Kidney (tissue), 22 donors: ENCODE data around the gene NREP. TPM values are rescaled to one million over a fixed set of nuclear protein-coding genes. Genes with fewer than 3 reads are reported as not detected.
A peak's percentile ranks its signal among the peaks of the same experiment; 100 is the strongest.

Experiments used
- DNase-seq, 5 donors: peaks; one replicate each; pipeline ENCODE4 v3.0.0-alpha.2; 2013 to 2020
- FAIRE-seq: peaks from 2 replicates; lab custom pipeline; 2012; peaks lifted over from hg19 to GRCh38; lab: Jason Lieb, UNC
- H3K27ac ChIP-seq, 2 donors: one replicate each; pipeline ENCODE4 v1.7.0; 2013; ENCODE audit warnings: low read depth in 2 of 2, low read length in 2 of 2, inconsistent platforms in 1 of 2
- H3K27me3 ChIP-seq: one replicate; pipeline ENCODE4 v1.7.1; 2013; ENCODE audit warnings: low read length, inconsistent platforms; ENCODE audit not compliant: control insufficient read depth, insufficient read depth
- H3K36me3 ChIP-seq, 3 donors: one replicate each; pipeline versions ENCODE4 v1.7.0 to v1.7.1; 2013; ENCODE audit warnings: low read length in 3 of 3, control low read depth in 1 of 3, inconsistent platforms in 1 of 3; ENCODE audit not compliant: insufficient read depth in 3 of 3, control insufficient read depth in 2 of 3
- H3K4me1 ChIP-seq, 3 donors: one replicate each; pipeline versions ENCODE4 v1.7.0 to v1.7.1; 2013; ENCODE audit warnings: low read length in 3 of 3, inconsistent platforms in 1 of 3, low read depth in 1 of 3; ENCODE audit not compliant: control insufficient read depth in 2 of 3, insufficient read depth in 2 of 3
- H3K4me3 ChIP-seq, 3 donors: one replicate each; pipeline versions ENCODE4 v1.7.0 to v1.8.1; 2013; ENCODE audit warnings: low read length in 3 of 3, control low read depth in 1 of 3, inconsistent platforms in 1 of 3
- H3K9ac ChIP-seq, 3 donors: one replicate each; pipeline versions ENCODE4 v1.7.0 to v1.7.1; 2013; ENCODE audit warnings: low read length in 3 of 3, control low read depth in 1 of 3, inconsistent platforms in 1 of 3
- H3K9me3 ChIP-seq, 3 donors: one replicate each; pipeline versions ENCODE4 v1.7.0 to v1.7.1; 2013; ENCODE audit warnings: low read length in 3 of 3, control low read depth in 1 of 3, inconsistent platforms in 1 of 3; ENCODE audit not compliant: control insufficient read depth in 2 of 3, insufficient read depth in 1 of 3
- CTCF ChIP-seq: IDR thresholded peaks from 3 replicates; pipeline ENCODE4 v1.5.1; 2012; ENCODE audit warnings: mild to moderate bottlenecking, moderate library complexity, borderline replicate concordance; ENCODE audit not compliant: insufficient read depth; ENCODE audit errors: extremely low read depth
- intact Hi-C: fragments of 100-400 bp; cut with DNase I; formaldehyde crosslinking; loops from one replicate; pipeline ENCODE4 v1.11.1; 2022
- long read RNA-seq, 10 donors: library from polyadenylated mRNA in 1 of 10; unstranded in 1 of 10; transcript quantifications; one replicate each; pipeline ENCODE4 v2.0.0 and lab custom pipeline, GENCODE V29; 2021 to 2026
- polyA plus RNA-seq: library from polyadenylated mRNA; stranded (reverse); fragments of 350-450 nt; fragmentation: Illumina TruSeq; extraction: RNeasy Lipid Tissue Mini Kit (QIAGEN cat#74804); gene quantifications from one replicate; pipeline ENCODE4 v1.2.3, GENCODE V29; 2014; ENCODE audit warnings: low read depth, low replicate concordance; ENCODE audit not compliant: insufficient read depth
- total RNA-seq: library from RNA; stranded (reverse); fragmentation: NEBNext Ultra II Directional; extraction: Animal tissue kit (Norgen Biotek cat#: 25700); gene quantifications from one replicate; pipeline ENCODE4 v1.2.1, GENCODE V29; 2021
- donor health status: control.
- donor health status: control.
- donor health status: control.
- donor health status: control.
- donor health status: control.
- donor health status: DM: yes; HTN: yes; CAD: no.
- donor health status: Normal renal cell carcinoma (clear cell type).

The NREP gene
- total RNA-seq, result 20.9 TPM
- polyA plus RNA-seq, result 37.0 TPM
- long read RNA-seq, donor 1, transcript NREP-202 (5 exons, 2,581 nt), result minor isoform, 47 of 224 reads
- long read RNA-seq, donor 1, transcript NREP-201 (4 exons, 2,013 nt), result major isoform, 135 of 224 reads
- long read RNA-seq, donor 1, transcript NREP-206 (3 exons, 2,304 nt), result minor isoform, 7 of 224 reads
- long read RNA-seq, donor 1, transcript NREP-214 (3 exons, 577 nt), result minor isoform, 15 of 224 reads
- long read RNA-seq, donor 1, partial matches to known transcripts, result 6 of 224 reads
- long read RNA-seq, donor 1, other reads (novel, unspliced or antisense), result 0 of 224 reads
- long read RNA-seq, donor 2, transcript NREP-214 (3 exons, 577 nt), result minor isoform, 21 of 249 reads
- long read RNA-seq, donor 2, transcript NREP-206 (3 exons, 2,304 nt), result minor isoform, 6 of 249 reads
- long read RNA-seq, donor 2, transcript NREP-202 (5 exons, 2,581 nt), result minor isoform, 50 of 249 reads
- long read RNA-seq, donor 2, transcript NREP-201 (4 exons, 2,013 nt), result major isoform, 136 of 249 reads
- long read RNA-seq, donor 2, partial matches to known transcripts, result 10 of 249 reads
- long read RNA-seq, donor 2, other reads (novel, unspliced or antisense), result 0 of 249 reads
- long read RNA-seq, donor 3, transcript NREP-201 (4 exons, 2,013 nt), result major isoform, 131 of 265 reads
- long read RNA-seq, donor 3, transcript NREP-206 (3 exons, 2,304 nt), result minor isoform, 11 of 265 reads
- long read RNA-seq, donor 3, transcript NREP-202 (5 exons, 2,581 nt), result minor isoform, 56 of 265 reads
- long read RNA-seq, donor 3, transcript NREP-214 (3 exons, 577 nt), result minor isoform, 32 of 265 reads
- long read RNA-seq, donor 3, partial matches to known transcripts, result 14 of 265 reads
- long read RNA-seq, donor 3, other reads (novel, unspliced or antisense), result 0 of 265 reads
- long read RNA-seq, donor 4, transcript NREP-201 (4 exons, 2,013 nt), result major isoform, 72 of 165 reads
- long read RNA-seq, donor 4, transcript NREP-206 (3 exons, 2,304 nt), result minor isoform, 7 of 165 reads
- long read RNA-seq, donor 4, transcript NREP-202 (5 exons, 2,581 nt), result minor isoform, 50 of 165 reads
- long read RNA-seq, donor 4, transcript NREP-214 (3 exons, 577 nt), result minor isoform, 10 of 165 reads
- long read RNA-seq, donor 4, partial matches to known transcripts, result 6 of 165 reads
- long read RNA-seq, donor 4, other reads (novel, unspliced or antisense), result 0 of 165 reads
- long read RNA-seq, donor 5, transcript NREP-201 (4 exons, 2,013 nt), result major isoform, 16 of 25 reads
- long read RNA-seq, donor 5, partial matches to known transcripts, result 0 of 25 reads
- long read RNA-seq, donor 5, other reads (novel, unspliced or antisense), result 0 of 25 reads
- long read RNA-seq, donor 6, transcript NREP-204 (5 exons, 704 nt), result minor isoform, 18 of 312 reads
- long read RNA-seq, donor 6, transcript NREP-214 (3 exons, 577 nt), result minor isoform, 28 of 312 reads
- long read RNA-seq, donor 6, transcript NREP-202 (5 exons, 2,581 nt), result minor isoform, 23 of 312 reads
- long read RNA-seq, donor 6, transcript NREP-201 (4 exons, 2,013 nt), result major isoform, 207 of 312 reads
- long read RNA-seq, donor 6, partial matches to known transcripts, result 0 of 312 reads
- long read RNA-seq, donor 6, other reads (novel, unspliced or antisense), result 6 of 312 reads
- long read RNA-seq, donor 7, transcript NREP-202 (5 exons, 2,581 nt), result major isoform, 14 of 23 reads
- long read RNA-seq, donor 7, partial matches to known transcripts, result 1 of 23 reads
- long read RNA-seq, donor 7, other reads (novel, unspliced or antisense), result 2 of 23 reads
- long read RNA-seq, donor 8, transcript NREP-201 (4 exons, 2,013 nt), result major isoform, 139 of 263 reads
- long read RNA-seq, donor 8, transcript NREP-206 (3 exons, 2,304 nt), result minor isoform, 13 of 263 reads
- long read RNA-seq, donor 8, transcript NREP-202 (5 exons, 2,581 nt), result minor isoform, 70 of 263 reads
- long read RNA-seq, donor 8, transcript NREP-214 (3 exons, 577 nt), result minor isoform, 20 of 263 reads
- long read RNA-seq, donor 8, partial matches to known transcripts, result 0 of 263 reads
- long read RNA-seq, donor 8, other reads (novel, unspliced or antisense), result 0 of 263 reads
- long read RNA-seq, donor 9, transcript NREP-201 (4 exons, 2,013 nt), result major isoform, 54 of 117 reads
- long read RNA-seq, donor 9, transcript NREP-202 (5 exons, 2,581 nt), result minor isoform, 34 of 117 reads
- long read RNA-seq, donor 9, transcript NREP-214 (3 exons, 577 nt), result minor isoform, 11 of 117 reads
- long read RNA-seq, donor 9, transcript NREP-204 (5 exons, 704 nt), result minor isoform, 8 of 117 reads
- long read RNA-seq, donor 9, partial matches to known transcripts, result 0 of 117 reads
- long read RNA-seq, donor 9, other reads (novel, unspliced or antisense), result 0 of 117 reads
- long read RNA-seq, donor 10, transcript NREP-206 (3 exons, 2,304 nt), result minor isoform, 13 of 199 reads
- long read RNA-seq, donor 10, transcript NREP-201 (4 exons, 2,013 nt), result major isoform, 111 of 199 reads
- long read RNA-seq, donor 10, transcript NREP-214 (3 exons, 577 nt), result minor isoform, 13 of 199 reads
- long read RNA-seq, donor 10, transcript NREP-202 (5 exons, 2,581 nt), result minor isoform, 41 of 199 reads
- long read RNA-seq, donor 10, partial matches to known transcripts, result 9 of 199 reads
- long read RNA-seq, donor 10, other reads (novel, unspliced or antisense), result 0 of 199 reads

GRCh38 chr5:111756581-111757354, at the start of gene NREP:
NREP (minus strand) TSS chr5:111757194; CDS start chr5:111755772, 1,422 bp downstream.
- Histone ChIP-seq H3K27me3 (no peaks in the 10 kb centered on the region), H3K27ac (peak within 1 kb of the TSS; percentile 89 to 91), H3K9ac (peak within 1 kb of the TSS; percentile 35 to 87 (median 80)), H3K36me3 (no peaks in the 10 kb centered on the region), H3K4me1 (peaks cover 0 to 7% (median 5%) of the 10 kb centered on the region in 3 donors), H3K4me3 (peak within 1 kb of the TSS; percentile 88 to 96 (median 93)), H3K9me3 (no peaks in the 10 kb centered on the region)
- intact Hi-C loops, result no loop called here
- DNase-seq (peak in 2 of 5 donors; percentile 66 to 70), FAIRE-seq (no peak)
- no peak for TF ChIP-seq CTCF

- DNase-seq, result no peak
- Histone ChIP-seq H3K9ac (no peak overlapping the region), H3K27me3 (no peaks in the 10 kb centered on the region), H3K9me3 (no peaks in the 10 kb centered on the region), H3K36me3 (no peaks in the 10 kb centered on the region), H3K4me3 (no peak overlapping the region), H3K27ac (no peak overlapping the region), H3K4me1 (no peaks in the 10 kb centered on the region)
- intact Hi-C loops, result no loop called here
- TF ChIP-seq CTCF, result no peak
- FAIRE-seq, result no peak
These were observed 49.8 kb upstream of the NREP start for GRCh38 chr5:111806753-111807152.
